ENCODE results near the gene SLC15A1.
A peak's percentile ranks its signal among the peaks of the same experiment; 100 is the strongest.
"Not testable (repeated sequence)": the region's sequence is repeated elsewhere in the genome, so short reads cannot be mapped to it uniquely, and the experiment has no call there.

Gene SLC15A1

DNA sequence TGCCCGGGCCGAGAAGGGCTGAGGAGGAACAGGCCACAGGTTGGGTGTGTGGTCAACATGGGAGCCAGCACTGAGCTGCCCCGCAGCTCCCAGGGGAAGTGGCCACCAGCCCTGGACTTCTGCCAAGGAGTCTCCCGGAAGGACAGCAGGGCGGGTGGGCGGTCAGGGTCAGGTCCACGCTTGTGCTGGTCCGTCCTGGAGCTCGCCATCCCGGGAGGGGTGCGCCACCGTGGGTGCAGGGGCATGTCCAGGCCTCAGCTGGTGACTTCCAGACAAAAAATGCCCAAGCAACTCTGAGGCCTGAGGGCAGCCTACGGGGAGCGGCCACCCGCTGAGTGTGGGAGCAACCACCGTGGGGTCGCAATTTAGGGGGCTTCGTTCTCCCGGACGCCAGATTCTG lies 21.4 kb upstream of the SLC15A1 start:
- H3K27me3 Mint-ChIP-seq (ENCODE audit: low read depth) = no peaks in the 10 kb centered on the region
- no peak overlapping the region for H3K4me3 Mint-ChIP-seq
- no peaks in the 10 kb centered on the region for H3K4me1 Mint-ChIP-seq (ENCODE audit: low read depth)
- H3K27ac Mint-ChIP-seq = no peak overlapping the region
- H3K9me3 Mint-ChIP-seq = peaks cover 24% of the 10 kb centered on the region
- H3K36me3 Mint-ChIP-seq (ENCODE audit: low read depth) = peaks cover 3% of the 10 kb centered on the region

DNA sequence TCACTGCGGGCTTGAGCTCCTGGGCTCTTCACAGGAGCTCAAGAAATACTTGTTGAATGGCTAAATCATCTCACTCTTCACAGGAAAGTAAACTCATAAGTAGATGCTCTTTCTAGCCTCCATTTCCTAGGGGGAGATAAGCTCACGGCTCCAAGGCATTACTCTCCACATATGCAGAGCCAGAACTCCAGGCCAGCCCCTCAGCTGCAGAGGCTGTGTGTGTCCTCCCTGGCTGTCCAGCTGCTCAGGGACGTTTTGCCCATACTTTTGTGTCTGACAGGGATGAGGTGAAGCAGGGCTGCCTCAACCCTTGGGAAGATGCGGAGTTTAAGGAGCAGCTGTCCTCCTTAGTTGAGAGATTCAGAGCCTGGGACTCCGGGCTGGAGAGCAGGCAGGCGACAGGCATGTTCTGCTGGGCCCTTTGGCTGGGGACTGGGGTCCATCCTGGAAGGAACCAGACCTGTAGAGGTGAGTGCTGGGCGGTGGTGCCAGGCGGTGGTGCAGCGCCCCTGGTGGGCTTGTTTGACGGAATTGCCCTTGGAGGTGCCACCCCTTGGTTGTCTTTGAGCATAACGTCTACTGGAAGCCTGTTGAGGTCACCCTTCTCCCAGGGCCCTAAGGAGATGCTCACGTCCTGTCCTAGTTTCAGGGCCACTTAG lies 20.5 kb upstream of the SLC15A1 start:
- Mint-ChIP-seq H3K9me3 (peaks cover 31% of the 10 kb centered on the region), H3K27ac (no peak overlapping the region), H3K4me1 (ENCODE audit: low read depth) (no peaks in the 10 kb centered on the region), H3K27me3 (ENCODE audit: low read depth) (no peaks in the 10 kb centered on the region), H3K4me3 (no peak overlapping the region), H3K36me3 (ENCODE audit: low read depth) (peaks cover 3% of the 10 kb centered on the region)

DNA sequence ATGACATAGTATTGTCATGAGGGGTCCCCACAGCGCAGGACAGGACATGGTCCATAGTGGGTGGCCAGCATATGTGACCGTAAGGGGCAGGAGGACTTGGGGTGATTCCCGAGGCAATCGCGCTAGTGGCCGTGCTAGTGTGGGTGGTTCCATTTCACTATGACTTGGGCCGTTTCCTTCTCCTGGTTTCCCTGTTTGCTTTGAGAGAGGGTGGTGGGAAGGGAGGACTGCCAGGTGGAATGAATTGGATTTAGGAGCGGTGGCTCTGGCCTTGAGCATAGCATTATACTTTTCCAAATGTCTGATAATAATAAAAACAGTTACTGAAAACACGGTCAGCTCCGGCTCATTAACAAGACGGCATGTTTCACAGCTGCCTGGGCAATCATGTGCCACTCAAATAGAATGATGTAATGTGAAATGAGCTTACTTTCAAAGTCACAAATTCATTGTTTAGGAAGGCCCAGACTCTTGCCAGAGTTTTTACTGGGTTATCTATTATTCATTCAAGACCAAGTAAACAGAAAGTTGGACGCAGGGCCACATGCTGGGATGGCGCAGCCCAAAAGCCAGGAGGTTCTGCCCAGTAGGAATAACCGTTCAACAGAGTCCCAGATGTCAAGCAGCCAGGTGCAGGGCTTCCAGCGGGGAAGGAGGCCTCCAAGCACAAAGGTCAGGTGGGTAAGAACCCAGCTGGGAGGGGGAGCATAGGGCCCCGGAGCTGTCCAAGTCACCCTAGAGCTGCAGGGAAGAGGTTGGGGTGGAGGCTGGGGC lies 19.6 kb upstream of the SLC15A1 start:
- Mint-ChIP-seq H3K4me3 (no peak overlapping the region), H3K9me3 (peaks cover 32% of the 10 kb centered on the region), H3K27ac (no peak overlapping the region), H3K4me1 (ENCODE audit: low read depth) (no peaks in the 10 kb centered on the region), H3K27me3 (ENCODE audit: low read depth) (no peaks in the 10 kb centered on the region), H3K36me3 (ENCODE audit: low read depth) (peaks cover 3% of the 10 kb centered on the region)

GRCh38 chr13:98769736-98770135 lies 17.3 kb upstream of the SLC15A1 start:
- Mint-ChIP-seq H3K27me3 (ENCODE audit: low read depth) (no peaks in the 10 kb centered on the region), H3K4me1 (ENCODE audit: low read depth) (no peaks in the 10 kb centered on the region), H3K4me3 (no peak overlapping the region), H3K36me3 (ENCODE audit: low read depth) (peaks cover 3% of the 10 kb centered on the region), H3K9me3 (peaks cover 32% of the 10 kb centered on the region), H3K27ac (no peak overlapping the region)

GRCh38 chr13:98768522-98768921 lies 16.1 kb upstream of the SLC15A1 start:
- Mint-ChIP-seq H3K4me3 (no peak overlapping the region), H3K27me3 (ENCODE audit: low read depth) (no peaks in the 10 kb centered on the region), H3K36me3 (ENCODE audit: low read depth) (peaks cover 3% of the 10 kb centered on the region), H3K27ac (no peak overlapping the region), H3K4me1 (ENCODE audit: low read depth) (no peaks in the 10 kb centered on the region), H3K9me3 (peaks cover 32% of the 10 kb centered on the region)

GRCh38 chr13:98766697-98767096 lies 14.2 kb upstream of the SLC15A1 start:
- H3K36me3 Mint-ChIP-seq (ENCODE audit: low read depth) = peaks cover 3% of the 10 kb centered on the region
- peaks cover 3% of the 10 kb centered on the region for H3K27me3 Mint-ChIP-seq (ENCODE audit: low read depth)
- H3K9me3 Mint-ChIP-seq = peaks cover 31% of the 10 kb centered on the region
- no peak overlapping the region for H3K4me3 Mint-ChIP-seq
- no peak overlapping the region for H3K27ac Mint-ChIP-seq
- H3K4me1 Mint-ChIP-seq (ENCODE audit: low read depth) = peaks cover 4% of the 10 kb centered on the region

DNA sequence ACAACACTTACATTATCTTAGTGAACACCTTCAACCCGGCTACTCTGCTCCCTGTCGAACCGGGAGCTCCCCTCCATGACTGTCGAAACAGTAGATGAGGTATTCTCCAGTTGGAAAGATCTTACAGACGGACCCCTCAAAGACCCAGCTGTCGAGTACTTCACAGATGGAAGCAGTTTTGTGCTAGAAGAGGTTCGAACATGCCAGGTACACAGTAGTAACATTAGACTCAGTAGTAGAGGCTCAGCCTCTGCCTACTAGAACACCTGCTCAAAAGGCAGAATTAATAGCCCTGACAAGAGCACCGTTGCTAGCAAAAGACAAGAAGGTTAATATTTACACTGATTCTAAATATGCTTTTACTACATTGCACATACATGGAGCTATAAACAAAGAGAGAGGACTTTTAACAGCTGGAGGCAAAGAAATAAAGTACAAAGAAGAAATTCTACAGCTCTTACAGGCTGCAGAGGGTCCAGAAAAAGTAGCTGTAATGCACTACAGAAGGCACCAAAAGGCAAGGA lies 13.6 kb upstream of the SLC15A1 start:
- peaks cover 3% of the 10 kb centered on the region for H3K27me3 Mint-ChIP-seq (ENCODE audit: low read depth)
- H3K9me3 Mint-ChIP-seq = peaks cover 24% of the 10 kb centered on the region
- H3K4me1 Mint-ChIP-seq (ENCODE audit: low read depth) = peaks cover 6% of the 10 kb centered on the region
- H3K4me3 Mint-ChIP-seq = no peak overlapping the region
- H3K36me3 Mint-ChIP-seq (ENCODE audit: low read depth) = peaks cover 2% of the 10 kb centered on the region
- H3K27ac Mint-ChIP-seq = no peak overlapping the region

GRCh38 chr13:98761986-98762616 lies 9.6 kb upstream of the SLC15A1 start:
- Mint-ChIP-seq H3K36me3 (ENCODE audit: low read depth) (peaks cover 3% of the 10 kb centered on the region), H3K4me3 (peak overlapping the region; percentile 26), H3K9me3 (peaks cover 10% of the 10 kb centered on the region), H3K4me1 (ENCODE audit: low read depth) (peaks cover 6% of the 10 kb centered on the region), H3K27me3 (ENCODE audit: low read depth) (peaks cover 8% of the 10 kb centered on the region), H3K27ac (no peak overlapping the region)

- Mint-ChIP-seq H3K4me1 (ENCODE audit: low read depth) (peaks cover 6% of the 10 kb centered on the region), H3K36me3 (ENCODE audit: low read depth) (peaks cover 3% of the 10 kb centered on the region), H3K4me3 (peak overlapping the region; percentile 26), H3K27me3 (ENCODE audit: low read depth) (peaks cover 8% of the 10 kb centered on the region), H3K9me3 (peaks cover 10% of the 10 kb centered on the region), H3K27ac (no peak overlapping the region)
These were observed 8.9 kb upstream of the SLC15A1 start for GRCh38 chr13:98761126-98761985.

DNA sequence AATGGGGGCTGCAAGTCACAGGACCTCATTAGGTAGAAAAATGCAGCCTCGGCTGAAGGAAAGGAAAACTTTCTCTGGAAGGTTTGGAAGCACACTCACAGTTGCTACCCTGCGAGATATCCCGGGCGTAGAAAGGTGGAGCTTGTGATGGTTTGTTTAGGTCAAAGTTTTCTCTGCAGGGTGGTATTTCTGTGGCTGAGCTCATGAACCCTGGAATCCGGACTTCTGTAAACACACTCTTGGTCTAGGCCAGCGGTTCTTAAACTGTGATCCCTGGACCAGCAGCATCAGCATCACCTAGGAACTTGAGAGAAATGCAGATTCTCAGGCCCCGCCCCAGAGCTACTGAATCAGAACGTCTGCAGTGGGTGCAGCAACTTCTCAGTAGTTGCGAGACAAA lies 3.3 kb upstream of the SLC15A1 start:
- no peak overlapping the region for H3K4me3 Mint-ChIP-seq
- H3K27me3 Mint-ChIP-seq (ENCODE audit: low read depth) = peaks cover 48% of the 10 kb centered on the region
- H3K4me1 Mint-ChIP-seq (ENCODE audit: low read depth) = no peaks in the 10 kb centered on the region
- H3K36me3 Mint-ChIP-seq (ENCODE audit: low read depth) = peaks cover 3% of the 10 kb centered on the region
- H3K27ac Mint-ChIP-seq = no peak overlapping the region
- peaks cover 24% of the 10 kb centered on the region for H3K9me3 Mint-ChIP-seq

DNA sequence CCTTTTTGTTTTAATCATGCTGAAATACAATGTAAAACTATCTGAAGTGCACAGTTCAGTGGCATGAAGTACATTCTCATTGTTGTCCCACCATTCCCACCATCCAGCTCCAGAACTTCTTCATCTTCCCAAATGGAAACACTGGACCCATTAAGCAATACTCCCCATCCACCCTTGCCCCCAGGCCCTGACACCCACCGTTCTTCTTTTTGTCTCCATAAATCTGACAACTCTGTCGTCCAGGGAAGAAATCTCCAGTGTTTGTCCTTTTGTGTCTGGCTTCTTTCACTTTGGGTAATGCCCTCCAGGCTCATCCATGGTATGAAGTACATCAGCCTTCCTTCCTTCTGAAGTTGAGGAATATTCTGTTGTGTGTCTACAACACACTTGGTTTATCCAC lies 2.6 kb upstream of the SLC15A1 start:
- H3K4me3 Mint-ChIP-seq = no peak overlapping the region
- H3K36me3 Mint-ChIP-seq (ENCODE audit: low read depth) = no peaks in the 10 kb centered on the region
- H3K9me3 Mint-ChIP-seq = peaks cover 18% of the 10 kb centered on the region
- H3K4me1 Mint-ChIP-seq (ENCODE audit: low read depth) = no peaks in the 10 kb centered on the region
- H3K27ac Mint-ChIP-seq = no peak overlapping the region
- H3K27me3 Mint-ChIP-seq (ENCODE audit: low read depth) = peaks cover 54% of the 10 kb centered on the region

GRCh38 chr13:98754468-98754867 lies 2.0 kb upstream of the SLC15A1 start:
- not testable (repeated sequence) for H3K4me3 Mint-ChIP-seq; H3K4me1 Mint-ChIP-seq (ENCODE audit: low read depth); H3K27ac Mint-ChIP-seq; H3K36me3 Mint-ChIP-seq (ENCODE audit: low read depth)
- H3K9me3 Mint-ChIP-seq = peaks cover 18% of the 10 kb centered on the region
- peaks cover 59% of the 10 kb centered on the region for H3K27me3 Mint-ChIP-seq (ENCODE audit: low read depth)

DNA sequence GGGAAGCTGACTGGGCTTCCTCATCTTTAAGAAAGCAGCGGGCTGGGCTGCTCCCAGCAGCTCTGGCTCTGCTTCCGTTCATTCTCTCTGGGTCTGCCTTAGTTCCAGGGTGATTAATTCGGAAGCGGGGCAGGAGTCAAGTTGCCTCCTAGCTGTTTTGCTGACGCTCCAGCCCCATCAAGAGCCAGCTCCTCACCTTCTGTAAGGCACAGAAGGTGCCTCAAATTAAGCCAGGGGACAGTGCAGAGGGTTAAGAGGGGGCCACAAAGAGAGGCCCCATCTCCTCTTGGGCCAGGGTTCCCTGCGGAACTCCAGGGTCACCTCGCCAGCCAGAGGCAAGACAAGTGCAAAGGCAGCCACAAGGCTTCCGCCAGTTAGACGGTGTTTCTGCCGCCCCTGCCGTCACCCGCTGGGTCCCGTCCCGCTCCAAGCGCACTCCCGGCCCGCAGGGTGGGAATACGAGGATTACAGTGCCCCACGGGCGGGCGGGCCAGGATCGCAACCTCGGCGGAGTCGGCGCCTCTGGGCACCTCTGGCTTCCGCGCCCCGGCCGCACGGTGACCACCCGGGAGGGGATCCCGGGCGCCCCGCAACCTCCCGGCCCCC lies 508 bp downstream of the SLC15A1 start:
- Mint-ChIP-seq H3K4me3 (no peak overlapping the region), H3K4me1 (ENCODE audit: low read depth) (no peaks in the 10 kb centered on the region), H3K27me3 (ENCODE audit: low read depth) (peaks cover 58% of the 10 kb centered on the region), H3K27ac (no peak overlapping the region), H3K36me3 (ENCODE audit: low read depth) (no peaks in the 10 kb centered on the region), H3K9me3 (peaks cover 18% of the 10 kb centered on the region)

DNA sequence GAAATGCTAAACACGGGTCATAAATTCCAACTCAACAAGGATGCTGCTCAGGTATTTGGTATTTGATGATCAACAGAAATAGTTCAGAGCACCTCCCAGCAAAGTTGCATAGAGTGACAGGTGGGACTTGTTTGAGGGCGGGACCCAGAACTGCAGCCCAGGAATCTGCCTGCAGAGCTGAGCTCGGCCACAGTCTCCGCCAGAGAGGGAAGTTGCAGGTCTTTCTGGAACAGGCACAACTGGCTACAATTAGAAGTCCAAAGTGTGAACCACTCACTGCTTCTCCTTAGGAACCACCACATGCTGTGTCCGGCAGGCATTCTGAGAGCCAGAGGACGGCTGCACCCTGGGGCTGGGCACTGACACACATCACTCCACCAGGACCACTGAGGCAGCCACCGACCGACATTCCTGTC lies 1.1 kb downstream of the SLC15A1 start:
- H3K36me3 Mint-ChIP-seq (ENCODE audit: low read depth) = no peaks in the 10 kb centered on the region
- no peaks in the 10 kb centered on the region for H3K4me1 Mint-ChIP-seq (ENCODE audit: low read depth)
- peaks cover 18% of the 10 kb centered on the region for H3K9me3 Mint-ChIP-seq
- H3K27ac Mint-ChIP-seq = no peak overlapping the region
- H3K27me3 Mint-ChIP-seq (ENCODE audit: low read depth) = peaks cover 58% of the 10 kb centered on the region
- no peak overlapping the region for H3K4me3 Mint-ChIP-seq
